Measurements from ENCODE around the gene PKN3. TPM values are rescaled to one million over a fixed set of nuclear protein-coding genes. Genes with fewer than 3 reads are reported as not detected.

Gene PKN3
- total RNA-seq, 2 donors from 2014 or later: 4.1 to 9.1 TPM

GRCh38 chr9:128703616-128704355 is 1.5 kb downstream of the PKN3 start:
- no peaks in the 10 kb centered on the region for H3K4me1 Mint-ChIP-seq
- H3K27me3 Mint-ChIP-seq: no peaks in the 10 kb centered on the region
- ATAC-seq (replicated peaks): no peak
- H3K36me3 Mint-ChIP-seq (ENCODE audit: low read depth): no peaks in the 10 kb centered on the region
- no peaks in the 10 kb centered on the region for H3K9me3 Mint-ChIP-seq
- H3K27ac Mint-ChIP-seq: no peak overlapping the region
- peak overlapping the region; percentile 76 for H3K4me3 Mint-ChIP-seq

- H3K36me3 Mint-ChIP-seq (ENCODE audit: low read depth): no peaks in the 10 kb centered on the region
- peak overlapping the region; percentile 16 for H3K4me3 Mint-ChIP-seq
- H3K27me3 Mint-ChIP-seq: no peaks in the 10 kb centered on the region
- H3K4me1 Mint-ChIP-seq: no peaks in the 10 kb centered on the region
- no peak for ATAC-seq (replicated peaks)
- H3K9me3 Mint-ChIP-seq: no peaks in the 10 kb centered on the region
- no peak overlapping the region for H3K27ac Mint-ChIP-seq
Observed at GRCh38 chr9:128704356-128704670, 2.0 kb downstream of the PKN3 start.

- H3K9me3 Mint-ChIP-seq: no peaks in the 10 kb centered on the region
- ATAC-seq (replicated peaks): no peak
- no peak overlapping the region for H3K4me3 Mint-ChIP-seq
- H3K27ac Mint-ChIP-seq: no peak overlapping the region
- no peaks in the 10 kb centered on the region for H3K4me1 Mint-ChIP-seq
- no peaks in the 10 kb centered on the region for H3K36me3 Mint-ChIP-seq (ENCODE audit: low read depth)
- H3K27me3 Mint-ChIP-seq: no peaks in the 10 kb centered on the region
Observed at GRCh38 chr9:128705051-128705965, 3.0 kb downstream of the PKN3 start.

GRCh38 chr9:128706045-128706444 is 3.7 kb downstream of the PKN3 start:
- ATAC-seq (replicated peaks): no peak
- Mint-ChIP-seq H3K4me1 (no peaks in the 10 kb centered on the region), H3K36me3 (ENCODE audit: low read depth) (no peaks in the 10 kb centered on the region), H3K27ac (peak overlapping the region; percentile 25), H3K27me3 (no peaks in the 10 kb centered on the region), H3K4me3 (no peak overlapping the region), H3K9me3 (no peaks in the 10 kb centered on the region)

- no peak for ATAC-seq (replicated peaks)
- Mint-ChIP-seq H3K4me3 (no peak overlapping the region), H3K27ac (peak overlapping the region; percentile 25), H3K27me3 (no peaks in the 10 kb centered on the region), H3K36me3 (ENCODE audit: low read depth) (no peaks in the 10 kb centered on the region), H3K4me1 (no peaks in the 10 kb centered on the region), H3K9me3 (no peaks in the 10 kb centered on the region)
Observed at GRCh38 chr9:128706671-128707381, 4.5 kb downstream of the PKN3 start.

GRCh38 chr9:128707446-128707845 is 5.1 kb downstream of the PKN3 start:
- ATAC-seq (replicated peaks): no peak
- Mint-ChIP-seq H3K4me3 (no peak overlapping the region), H3K27me3 (no peaks in the 10 kb centered on the region), H3K36me3 (ENCODE audit: low read depth) (no peaks in the 10 kb centered on the region), H3K27ac (no peak overlapping the region), H3K4me1 (no peaks in the 10 kb centered on the region), H3K9me3 (no peaks in the 10 kb centered on the region)

- no peak for ATAC-seq (replicated peaks)
- H3K4me3 Mint-ChIP-seq: no peak overlapping the region
- no peaks in the 10 kb centered on the region for H3K27me3 Mint-ChIP-seq
- H3K4me1 Mint-ChIP-seq: no peaks in the 10 kb centered on the region
- no peaks in the 10 kb centered on the region for H3K36me3 Mint-ChIP-seq (ENCODE audit: low read depth)
- H3K27ac Mint-ChIP-seq: no peak overlapping the region
- H3K9me3 Mint-ChIP-seq: no peaks in the 10 kb centered on the region
Observed at GRCh38 chr9:128712451-128713410, 10.4 kb downstream of the PKN3 start.

GRCh38 chr9:128713411-128713780 is 11.1 kb downstream of the PKN3 start:
- no peaks in the 10 kb centered on the region for H3K27me3 Mint-ChIP-seq
- H3K36me3 Mint-ChIP-seq (ENCODE audit: low read depth): no peaks in the 10 kb centered on the region
- H3K4me3 Mint-ChIP-seq: no peak overlapping the region
- H3K4me1 Mint-ChIP-seq: no peaks in the 10 kb centered on the region
- no peaks in the 10 kb centered on the region for H3K9me3 Mint-ChIP-seq
- ATAC-seq (replicated peaks): no peak
- no peak overlapping the region for H3K27ac Mint-ChIP-seq

GRCh38 chr9:128713941-128714573 is 11.8 kb downstream of the PKN3 start:
- Mint-ChIP-seq H3K27me3 (no peaks in the 10 kb centered on the region), H3K27ac (no peak overlapping the region), H3K36me3 (ENCODE audit: low read depth) (no peaks in the 10 kb centered on the region), H3K4me1 (no peaks in the 10 kb centered on the region), H3K9me3 (no peaks in the 10 kb centered on the region), H3K4me3 (no peak overlapping the region)
- no peak for ATAC-seq (replicated peaks)

GRCh38 chr9:128714586-128715435 is 12.5 kb downstream of the PKN3 start:
- Mint-ChIP-seq H3K4me3 (no peak overlapping the region), H3K9me3 (no peaks in the 10 kb centered on the region), H3K27me3 (no peaks in the 10 kb centered on the region), H3K27ac (no peak overlapping the region), H3K36me3 (ENCODE audit: low read depth) (peaks cover 1% of the 10 kb centered on the region), H3K4me1 (no peaks in the 10 kb centered on the region)
- no peak for ATAC-seq (replicated peaks)

- Mint-ChIP-seq H3K9me3 (no peaks in the 10 kb centered on the region), H3K4me1 (no peaks in the 10 kb centered on the region), H3K27me3 (no peaks in the 10 kb centered on the region), H3K36me3 (ENCODE audit: low read depth) (peaks cover 7% of the 10 kb centered on the region), H3K4me3 (no peak overlapping the region), H3K27ac (no peak overlapping the region)
- ATAC-seq (replicated peaks): no peak
Observed at GRCh38 chr9:128715436-128715750, 13.1 kb downstream of the PKN3 start.

GRCh38 chr9:128716581-128717254 is 14.4 kb downstream of the PKN3 start:
- H3K4me1 Mint-ChIP-seq: no peaks in the 10 kb centered on the region
- H3K9me3 Mint-ChIP-seq: no peaks in the 10 kb centered on the region
- no peak overlapping the region for H3K4me3 Mint-ChIP-seq
- H3K27me3 Mint-ChIP-seq: no peaks in the 10 kb centered on the region
- H3K36me3 Mint-ChIP-seq (ENCODE audit: low read depth): peaks cover 14% of the 10 kb centered on the region
- no peak for ATAC-seq (replicated peaks)
- no peak overlapping the region for H3K27ac Mint-ChIP-seq
